Measurements from ENCODE around the gene MYO18B.
"Not testable (repeated sequence)": the region's sequence is repeated elsewhere in the genome, so short reads cannot be mapped to it uniquely, and the experiment has no call there.

The MYO18B gene

DNA sequence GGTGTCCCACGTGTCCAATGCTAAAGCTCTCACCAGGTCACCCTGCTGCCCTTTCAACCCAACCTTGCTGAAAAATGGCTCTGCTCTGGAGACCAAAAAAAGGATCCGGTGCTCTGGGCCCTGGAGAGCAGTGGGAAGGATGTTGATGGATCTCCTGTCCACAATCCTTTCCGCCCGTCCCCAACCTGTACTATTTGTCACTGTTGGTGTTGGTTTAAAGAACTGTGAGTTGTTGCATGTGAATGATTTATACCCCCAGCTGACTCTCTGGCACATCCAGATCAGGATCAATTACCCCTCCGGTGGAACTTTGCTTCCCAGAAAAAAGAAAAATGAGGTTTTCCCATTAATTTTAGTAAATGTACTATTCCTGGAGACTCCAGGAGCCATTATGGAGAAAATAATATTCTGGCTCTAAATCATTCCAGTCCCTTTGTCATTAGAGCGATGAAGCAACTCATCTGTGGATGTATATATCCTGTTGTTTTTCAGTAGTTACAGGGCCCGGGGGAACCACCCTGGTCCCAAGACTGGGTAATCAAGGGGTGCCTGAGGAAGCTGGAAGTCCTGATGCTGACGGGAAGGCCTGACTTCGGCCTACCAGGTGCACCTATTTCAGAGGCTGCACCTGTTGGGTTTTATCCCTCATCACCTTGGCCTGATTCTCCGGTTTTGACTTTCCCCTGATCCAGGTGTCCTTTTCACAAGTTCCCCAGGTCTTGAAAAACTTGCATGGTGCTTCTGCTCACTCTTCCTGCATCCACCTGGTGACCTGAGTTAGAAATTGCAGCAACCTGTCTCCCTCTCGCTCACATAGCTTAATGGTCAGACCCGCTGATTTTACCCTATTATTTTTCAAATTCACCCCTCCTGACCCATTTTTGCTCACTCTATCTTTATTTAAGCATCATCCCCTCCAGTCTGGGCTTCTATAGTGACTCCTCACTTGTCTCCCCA is 218.1 kb downstream of the MYO18B start:
- DNase-seq: no peak

DNA sequence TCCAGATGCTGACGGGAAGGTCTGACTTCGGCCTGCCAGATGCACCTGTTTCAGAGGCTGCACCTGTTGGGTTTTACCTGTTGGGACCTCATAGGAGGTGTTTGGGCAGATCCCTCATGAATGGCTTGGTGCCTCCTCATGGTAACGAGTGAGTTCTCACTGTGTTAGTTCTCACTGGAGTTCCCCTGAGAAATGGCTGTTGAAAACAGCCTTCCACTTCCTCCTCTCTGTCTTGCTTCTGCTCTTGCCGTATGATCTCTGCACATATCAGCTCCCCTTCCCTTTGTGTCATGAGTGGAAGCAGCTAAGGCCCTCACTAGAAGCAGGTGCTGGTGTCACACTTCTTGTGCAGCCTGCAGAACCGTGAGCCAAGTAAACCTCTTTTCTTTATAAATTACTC is 219.7 kb downstream of the MYO18B start:
- DNase-seq: no peak

DNA sequence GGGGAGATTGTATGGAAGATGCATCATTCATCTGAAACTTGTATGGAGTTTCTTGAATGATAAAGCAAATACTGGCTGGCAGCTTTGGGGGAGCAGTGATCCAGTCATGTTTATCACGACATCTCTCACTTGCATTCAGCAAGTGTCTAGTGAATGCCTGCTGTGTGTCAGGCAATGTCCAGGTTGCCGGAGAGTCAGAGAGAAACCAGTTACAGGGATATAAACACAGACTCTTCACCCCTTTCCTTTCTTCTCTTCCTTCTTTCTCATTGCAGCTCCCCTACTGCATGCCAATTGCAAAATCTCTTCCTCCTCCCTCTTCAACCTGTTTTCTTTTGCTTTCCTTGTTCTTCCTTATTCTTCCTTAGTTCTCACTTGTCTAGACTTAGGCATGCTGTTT is 220.7 kb downstream of the MYO18B start:
- DNase-seq: no peak

DNA sequence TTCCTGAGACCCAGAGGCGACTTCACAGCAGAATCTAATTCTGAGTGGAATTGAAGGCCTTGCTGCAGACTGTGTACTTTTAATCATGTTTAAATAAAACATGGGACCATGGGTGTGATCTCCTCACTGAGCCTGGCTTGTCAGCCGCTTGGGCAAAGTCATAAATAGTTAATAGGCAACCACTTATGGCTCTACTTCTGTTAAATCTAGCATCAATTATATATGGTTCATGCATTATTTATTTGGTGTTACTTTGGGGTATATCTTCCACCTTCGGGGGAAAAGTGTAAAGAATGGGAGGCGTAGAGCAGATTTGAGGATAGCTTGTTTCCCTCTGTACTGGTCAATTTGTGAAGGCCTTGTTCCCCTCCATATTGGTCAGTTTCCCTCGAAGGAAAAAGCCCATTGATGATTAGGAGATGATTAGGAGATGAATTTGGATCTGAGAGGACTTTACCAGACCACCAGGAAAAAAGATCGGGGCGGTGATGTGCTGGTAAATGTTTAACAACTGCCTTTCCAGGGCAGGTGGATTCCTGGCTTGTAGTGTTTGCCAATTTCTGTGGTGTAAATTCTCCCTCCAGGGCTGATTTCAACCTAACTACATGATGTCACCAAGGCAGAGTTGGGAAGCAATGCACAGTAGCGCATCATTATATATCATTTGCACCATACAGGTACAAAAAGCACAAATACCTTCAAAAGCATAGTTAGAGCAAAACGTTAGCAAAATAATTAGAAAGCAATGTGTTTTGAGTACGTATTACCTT is 223.2 kb downstream of the MYO18B start:
- no peak for DNase-seq

DNA sequence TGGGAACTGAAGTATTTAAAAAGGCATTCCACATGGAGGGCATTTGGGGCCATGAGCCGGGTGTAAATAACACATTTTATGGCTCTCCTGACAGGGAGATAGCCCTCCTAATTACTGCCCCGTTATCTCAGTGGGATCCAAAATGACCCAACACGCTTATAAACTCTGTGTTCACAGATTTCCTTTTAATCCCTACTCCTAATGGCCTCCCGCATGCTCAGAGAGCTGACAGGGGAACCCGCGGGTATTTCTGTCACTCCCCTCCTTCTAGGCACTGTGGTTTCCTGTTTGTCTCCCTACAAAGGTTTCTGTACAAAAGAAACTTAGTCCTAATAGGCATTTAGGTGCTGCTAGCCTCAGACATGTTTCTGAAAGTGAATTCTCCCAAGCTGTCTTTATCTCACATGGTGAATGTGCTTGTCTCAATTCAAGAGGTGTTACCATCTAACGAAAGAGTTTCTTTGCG is 224.5 kb downstream of the MYO18B start:
- DNase-seq: no peak

DNA sequence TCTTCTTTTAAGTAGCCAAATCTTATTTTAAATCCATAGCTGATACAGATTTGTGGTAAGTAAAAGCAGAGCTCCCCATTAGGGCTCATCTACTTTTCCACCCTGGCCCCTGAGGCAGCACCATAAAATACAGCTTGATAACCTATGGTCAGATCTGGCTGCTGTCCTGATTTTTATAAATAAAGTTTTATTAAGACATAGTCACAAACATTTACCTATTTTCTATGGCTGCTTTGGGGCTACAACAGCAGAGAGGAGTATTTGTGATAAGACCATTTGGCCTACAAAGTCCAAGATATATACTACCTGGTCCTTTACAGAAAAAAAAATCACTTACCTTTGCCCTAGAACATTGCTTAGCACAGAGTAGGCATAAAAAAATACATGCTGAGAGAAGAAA is 227.3 kb downstream of the MYO18B start:
- DNase-seq: no peak

DNA sequence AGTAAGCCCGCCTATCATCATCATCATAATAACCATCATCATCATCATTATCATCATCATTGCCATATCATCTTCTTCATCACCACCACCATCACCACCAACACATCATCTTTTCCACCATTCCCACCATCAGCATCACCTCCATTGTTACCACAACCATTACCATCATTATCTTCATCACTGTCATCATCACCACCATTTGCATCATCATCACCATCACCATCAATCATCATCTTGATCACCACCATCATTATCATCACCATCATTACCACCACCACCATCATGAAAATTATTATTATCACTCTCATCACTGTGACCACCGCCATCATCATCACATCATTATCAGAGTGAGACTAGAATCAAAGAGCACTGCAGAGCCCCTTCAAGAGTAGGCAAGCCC is 227.9 kb downstream of the MYO18B start:
- no peak for DNase-seq

DNA sequence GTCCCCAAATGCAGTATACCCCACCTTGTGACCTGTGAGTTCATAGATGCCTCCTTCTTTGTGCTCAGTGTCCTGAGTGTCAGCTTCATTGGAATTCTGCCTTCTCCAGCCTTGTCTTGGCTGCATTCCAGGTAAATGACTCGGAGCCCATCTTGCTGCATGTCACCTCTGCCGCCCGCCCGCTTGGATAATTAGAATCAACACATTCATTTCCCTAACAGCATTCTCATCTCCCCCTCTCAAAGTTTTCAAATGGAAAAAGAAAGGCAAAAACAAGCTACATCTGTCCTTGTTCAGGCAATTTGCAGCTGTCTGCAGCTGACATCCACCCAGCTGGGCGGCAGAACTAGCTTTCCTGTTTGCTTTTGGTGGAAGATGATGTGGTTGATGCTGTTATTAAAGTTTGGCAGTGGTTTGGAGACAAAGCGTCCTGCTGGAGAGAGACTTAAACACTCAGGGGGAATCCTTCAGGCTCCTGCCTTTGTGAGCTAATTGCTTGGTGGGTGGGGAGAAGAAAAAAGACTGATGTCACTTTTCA is 228.5 kb downstream of the MYO18B start:
- no peak for DNase-seq

DNA sequence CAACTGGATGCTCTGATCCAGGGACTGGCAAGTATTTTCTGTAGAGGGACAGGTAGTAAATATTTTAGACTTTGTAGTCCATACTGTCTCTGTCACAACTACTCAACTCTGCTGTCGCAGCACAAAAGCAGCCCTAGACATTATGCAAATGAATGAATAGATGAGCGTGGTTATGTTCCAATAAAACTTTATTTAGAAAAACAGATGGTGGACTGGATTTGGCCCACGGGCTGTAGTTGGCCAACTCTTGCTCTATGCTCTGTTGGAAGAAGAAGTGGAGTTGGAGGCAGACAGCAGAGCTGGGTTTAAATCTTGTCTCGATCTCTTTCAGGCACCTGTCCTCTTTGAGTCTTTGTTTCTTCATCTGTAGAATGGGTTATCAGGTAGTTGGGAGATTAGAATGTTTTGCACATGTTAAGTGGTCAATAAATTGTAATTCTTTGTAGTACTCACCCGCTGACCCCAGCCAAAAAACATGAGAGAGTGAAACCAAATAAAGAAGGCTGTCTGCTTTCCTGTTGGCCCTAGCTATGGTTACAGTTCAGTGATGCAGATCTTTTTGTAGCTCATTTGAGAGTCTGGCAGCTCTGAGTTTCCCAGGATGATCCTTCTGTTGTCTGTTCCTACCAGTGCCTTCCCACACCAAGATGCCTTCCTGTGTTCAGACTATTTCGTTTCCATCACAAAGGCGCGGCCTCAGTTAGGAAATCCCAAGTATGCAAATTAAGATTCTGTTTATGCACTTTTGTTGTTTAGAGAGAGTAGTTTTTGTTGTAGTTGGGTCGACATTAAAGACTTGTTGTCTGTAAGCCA is 229.2 kb downstream of the MYO18B start:
- DNase-seq: no peak

DNA sequence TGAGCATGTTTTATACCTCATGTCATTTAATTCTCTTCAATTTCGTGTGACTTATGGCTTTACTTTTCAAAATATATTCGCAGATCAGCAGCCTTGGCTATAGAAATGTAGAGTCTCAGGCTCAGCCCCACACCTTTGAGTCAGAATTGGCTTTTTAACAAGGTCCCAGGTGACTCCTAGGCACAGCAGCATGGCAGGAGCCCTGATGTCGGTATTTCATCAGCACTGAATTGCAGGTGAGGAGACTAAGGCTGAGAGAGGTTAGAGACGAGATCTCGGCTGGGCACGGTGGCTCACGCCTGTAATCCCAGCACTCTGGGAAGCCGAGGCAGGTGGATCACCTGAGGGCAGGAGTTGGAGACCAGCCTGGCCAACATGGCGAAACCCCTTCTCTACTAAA is 230.4 kb downstream of the MYO18B start:
- DNase-seq: no peak

DNA sequence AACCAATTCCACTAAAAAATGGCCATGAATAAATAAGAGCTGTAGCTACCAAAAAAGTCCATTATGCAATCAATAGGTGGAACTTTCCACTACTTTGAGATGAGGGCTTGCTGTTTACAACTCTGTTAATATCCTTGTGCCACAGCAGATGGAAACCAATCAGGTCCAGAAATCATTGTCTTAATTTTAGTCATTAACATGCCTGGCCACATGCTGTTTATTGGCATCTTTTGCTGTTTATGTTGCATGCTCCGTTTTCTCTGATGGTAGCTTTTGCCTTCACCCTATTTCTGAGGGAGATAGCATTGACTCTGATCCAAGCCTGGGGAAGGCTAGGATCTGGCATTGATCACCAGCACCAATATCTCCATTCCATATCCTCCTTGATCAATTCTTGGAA is 234.4 kb downstream of the MYO18B start:
- DNase-seq: no peak

DNA sequence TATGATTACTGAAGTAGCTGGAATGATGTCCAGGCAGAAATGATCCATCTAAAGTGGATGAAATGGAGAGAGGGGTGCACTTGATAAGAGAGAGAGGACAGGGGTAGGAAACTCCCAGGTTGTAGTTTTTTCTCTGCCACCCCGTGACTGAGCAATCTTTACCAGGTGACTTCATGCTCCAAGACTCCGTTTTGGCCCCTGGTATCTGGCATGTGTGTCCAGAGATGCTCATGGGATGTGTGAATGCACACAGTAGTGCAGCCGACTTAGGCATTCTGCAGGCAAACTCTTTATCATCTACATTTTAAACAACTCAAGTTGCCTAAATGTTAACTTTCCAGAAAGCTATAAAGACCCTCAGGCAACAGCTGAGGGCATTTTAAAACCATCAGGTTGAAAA is 238.0 kb downstream of the MYO18B start:
- DNase-seq: no peak

DNA sequence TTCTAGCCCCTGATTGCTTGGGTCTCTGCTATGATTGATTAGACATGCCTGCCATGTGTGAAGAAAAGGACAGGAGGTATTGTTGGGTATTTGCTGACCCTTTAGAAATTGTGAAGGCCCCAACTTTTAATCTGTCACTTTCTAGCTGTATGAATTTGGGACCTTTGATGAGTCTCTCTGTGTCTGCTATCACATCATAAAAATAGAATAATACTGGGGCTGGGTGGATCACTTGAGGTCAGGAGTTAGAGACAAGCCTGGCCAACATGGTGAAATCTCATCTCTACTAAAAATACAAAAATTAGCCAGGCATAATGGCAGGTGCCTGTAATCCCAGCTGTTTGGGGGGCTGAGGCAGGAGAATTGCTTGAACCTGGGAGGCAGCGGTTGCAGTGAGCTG is 242.9 kb downstream of the MYO18B start:
- not testable (repeated sequence) for DNase-seq

DNA sequence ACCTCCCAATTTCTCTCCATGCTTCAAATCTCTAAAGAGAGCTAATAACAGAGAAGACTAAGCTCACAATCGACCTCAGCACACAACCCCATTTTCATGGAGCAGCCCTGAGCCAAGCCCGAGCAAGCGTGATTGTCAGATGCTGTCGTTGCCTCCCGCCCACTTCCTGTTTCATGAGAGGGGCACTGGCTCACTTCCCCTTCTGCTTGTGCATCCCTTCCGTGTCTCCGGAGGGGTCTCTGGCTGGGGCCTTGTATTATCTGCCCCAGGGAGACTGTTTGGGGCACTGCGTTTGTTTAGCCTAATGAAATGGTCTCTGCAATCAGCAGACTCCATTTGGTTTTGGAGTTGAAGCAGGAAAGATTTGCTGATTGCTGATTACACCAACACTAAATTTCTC is 246.0 kb downstream of the MYO18B start:
- peak; percentile 6 for DNase-seq

DNA sequence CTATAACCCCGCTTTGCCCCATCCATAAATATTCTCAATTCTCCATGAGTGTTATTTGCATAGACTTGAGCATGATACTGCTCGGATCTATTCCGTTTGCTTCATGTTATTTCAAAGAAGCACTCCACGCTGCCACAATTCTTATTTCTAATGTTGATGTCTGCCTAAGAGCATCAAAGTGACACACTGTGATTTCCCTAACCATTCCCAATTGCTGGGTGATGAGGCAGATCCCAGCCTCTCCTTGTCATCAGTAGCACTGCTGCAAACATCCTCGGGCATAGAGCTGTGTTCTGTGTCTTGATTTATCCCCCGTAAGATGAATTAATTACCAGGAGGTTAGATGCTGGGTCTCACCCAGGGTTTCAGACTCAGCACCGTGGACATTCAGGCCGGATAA is 249.0 kb downstream of the MYO18B start:
- DNase-seq: no peak

DNA sequence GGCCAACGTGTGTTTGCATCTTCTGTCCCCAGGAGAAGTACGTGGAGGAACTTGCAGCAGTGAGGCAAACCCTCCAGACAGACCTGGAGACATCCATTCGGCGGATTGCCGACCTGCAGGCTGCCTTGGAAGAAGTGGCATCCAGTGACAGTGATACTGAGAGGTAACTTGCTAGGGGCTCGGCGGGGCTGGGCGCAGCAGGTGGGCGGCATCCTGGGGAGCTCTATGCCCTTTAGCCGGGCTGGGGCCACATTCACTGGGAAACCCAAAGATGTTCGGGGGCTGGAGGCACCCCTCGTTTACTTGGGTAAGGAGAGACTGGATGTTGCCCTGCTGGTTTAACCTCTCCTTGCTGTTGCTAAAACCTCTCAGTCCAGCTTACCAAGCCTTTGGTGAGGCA is 250.3 kb downstream of the MYO18B start:
- DNase-seq: no peak

DNA sequence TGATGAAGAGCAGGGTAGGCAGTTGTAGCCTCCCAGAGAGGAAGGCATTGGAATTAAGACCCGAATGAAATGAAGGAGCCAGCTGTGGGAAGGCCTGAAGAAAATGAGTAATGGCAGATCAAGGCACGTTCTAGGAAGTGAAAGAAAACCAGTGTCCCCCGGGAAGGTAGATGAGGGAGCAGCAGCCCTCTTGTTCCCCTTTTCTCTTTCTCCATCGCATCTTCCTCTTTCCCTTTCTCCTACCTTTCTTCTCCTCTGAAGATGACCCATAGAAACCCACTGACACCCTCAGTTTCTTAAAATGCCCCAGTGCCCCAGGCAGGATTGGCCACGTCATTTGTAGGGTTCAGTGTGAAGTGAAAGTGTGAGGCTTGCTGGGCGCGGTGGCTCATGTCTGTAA is 254.7 kb downstream of the MYO18B start:
- peak; percentile 0 for DNase-seq

DNA sequence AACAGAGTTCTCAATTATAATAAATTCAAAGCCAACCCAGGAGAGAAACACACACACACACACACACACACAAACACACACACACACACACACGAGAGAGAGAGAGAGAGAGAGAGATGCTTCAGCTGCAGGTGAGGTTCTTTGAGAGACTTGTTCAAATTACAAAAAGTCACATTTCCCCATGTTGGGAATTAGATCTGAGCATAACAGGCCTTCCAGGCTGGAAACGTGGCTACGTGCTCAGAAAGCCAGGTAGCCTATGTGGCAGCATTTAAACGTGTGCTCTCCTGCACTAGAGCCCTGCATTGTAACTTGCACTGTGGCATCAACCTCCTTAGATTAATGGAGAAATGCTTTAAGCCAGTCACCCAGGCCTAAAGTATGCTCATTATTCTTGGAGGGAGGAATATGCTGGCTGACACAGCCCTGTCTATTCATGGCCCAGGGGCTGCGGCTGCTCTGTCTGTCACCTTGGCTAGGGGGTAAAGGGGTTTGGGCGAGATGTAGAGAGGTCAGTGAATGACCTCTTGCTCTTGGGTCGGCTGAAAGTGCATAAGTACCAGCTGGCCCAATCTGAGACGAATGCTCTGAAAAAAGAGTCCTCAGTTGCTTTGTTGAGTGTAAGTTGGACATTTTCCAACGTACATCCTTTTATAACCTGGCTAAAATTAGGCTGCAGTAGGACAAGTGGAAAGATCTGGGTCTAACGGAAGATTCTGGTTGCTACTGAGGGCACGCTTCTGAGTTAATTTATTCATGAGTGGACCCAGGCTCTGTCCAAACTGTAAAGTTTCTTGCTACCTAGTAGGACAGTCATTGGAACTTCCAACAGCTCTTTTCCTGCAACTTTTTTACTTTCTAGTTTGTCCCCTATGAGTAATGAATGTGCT is 256.1 kb downstream of the MYO18B start:
- no peak for DNase-seq

DNA sequence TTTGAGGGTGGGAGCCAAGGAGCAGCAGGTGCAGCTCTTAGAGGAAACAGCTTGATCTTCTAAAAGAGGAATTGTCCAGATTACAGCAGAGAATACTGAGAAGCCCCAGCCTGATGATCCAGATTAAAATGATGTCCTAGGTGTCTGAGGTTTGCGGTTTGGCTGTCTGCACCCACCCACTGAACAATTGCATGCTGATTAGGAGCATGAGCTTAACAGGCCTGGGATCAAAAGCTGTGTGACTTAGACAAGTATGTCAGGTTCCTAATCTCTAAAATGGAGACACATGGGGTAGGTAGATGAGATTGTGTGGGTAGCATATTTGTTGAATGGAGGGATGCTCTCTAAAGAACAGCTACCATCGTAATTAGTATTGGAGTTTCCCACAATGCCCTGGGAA is 260.5 kb downstream of the MYO18B start:
- no peak for DNase-seq

DNA sequence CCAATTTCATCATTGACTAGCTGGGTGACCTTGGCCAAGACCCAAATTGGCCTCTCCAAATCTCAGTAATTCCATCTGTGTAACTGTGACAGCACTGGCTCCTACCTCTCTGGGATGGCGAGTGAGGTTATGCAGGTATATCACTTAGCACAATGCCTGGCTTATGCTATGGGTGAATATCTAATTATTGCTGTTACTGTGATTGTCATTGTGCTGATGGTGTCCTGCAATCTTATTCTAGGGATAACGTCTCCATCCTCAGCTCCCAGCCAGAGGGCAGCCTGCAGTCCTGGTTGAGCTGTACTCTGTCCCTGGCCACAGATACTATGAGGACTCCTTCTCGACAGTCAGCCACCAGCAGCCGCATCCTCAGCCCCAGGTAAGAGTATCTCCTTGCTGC is 262.5 kb downstream of the MYO18B start:
- DNase-seq: no peak

DNA sequence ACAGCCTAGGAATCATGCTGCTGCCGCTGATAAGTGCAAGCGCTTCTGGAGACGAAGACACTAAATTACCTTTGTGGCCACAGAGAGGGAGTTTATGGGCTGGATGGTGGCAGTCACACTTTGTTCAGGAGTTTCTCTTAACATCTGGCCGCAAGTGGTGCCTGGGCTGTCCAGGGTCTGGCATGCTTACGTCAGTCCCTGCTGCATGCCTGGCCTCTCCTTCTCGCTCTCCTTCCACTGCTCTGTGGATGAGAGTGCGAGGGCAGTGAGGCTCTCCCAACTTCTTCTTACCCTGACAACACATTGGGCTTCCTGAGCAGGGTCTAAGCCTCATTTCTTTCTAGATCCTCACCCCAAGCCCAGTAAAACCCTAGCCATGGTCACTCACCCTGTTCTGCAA is 266.6 kb downstream of the MYO18B start:
- DNase-seq: no peak

DNA sequence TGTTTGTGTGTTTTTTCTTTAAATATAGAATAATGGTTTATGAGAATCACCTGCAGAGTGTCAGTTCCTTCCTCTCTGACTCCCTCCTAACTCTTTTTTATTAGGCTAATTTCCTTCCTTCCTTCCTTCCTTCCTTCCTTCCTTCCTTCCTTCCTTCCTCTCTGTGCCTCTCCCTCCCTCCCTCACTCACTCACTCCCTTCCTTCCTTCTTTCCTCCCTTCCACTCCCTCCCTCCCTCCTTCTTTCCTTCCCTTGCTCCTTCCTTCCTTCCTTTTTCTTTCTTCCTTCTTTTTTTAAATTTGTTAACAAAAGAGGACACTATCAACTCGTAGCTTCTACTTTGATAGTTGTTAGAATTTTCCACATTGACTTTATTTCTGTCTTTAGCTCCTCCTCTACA is 274.9 kb downstream of the MYO18B start:
- no peak for DNase-seq
